ENCODE measurements around the gene FAM72D. TPM values are rescaled to one million over a fixed set of nuclear protein-coding genes. Genes with fewer than 3 reads are reported as not detected.
A peak's percentile ranks its signal among the peaks of the same experiment; 100 is the strongest.
"Not testable (repeated sequence)": the region's sequence is repeated elsewhere in the genome, so short reads cannot be mapped to it uniquely, and the experiment has no call there.

Gene FAM72D
- total RNA-seq, 3 donors from 2014 or later (not counting 1 experiment from before 2014, with no cell fraction given): 0.39 TPM; not detected in 2

DNA sequence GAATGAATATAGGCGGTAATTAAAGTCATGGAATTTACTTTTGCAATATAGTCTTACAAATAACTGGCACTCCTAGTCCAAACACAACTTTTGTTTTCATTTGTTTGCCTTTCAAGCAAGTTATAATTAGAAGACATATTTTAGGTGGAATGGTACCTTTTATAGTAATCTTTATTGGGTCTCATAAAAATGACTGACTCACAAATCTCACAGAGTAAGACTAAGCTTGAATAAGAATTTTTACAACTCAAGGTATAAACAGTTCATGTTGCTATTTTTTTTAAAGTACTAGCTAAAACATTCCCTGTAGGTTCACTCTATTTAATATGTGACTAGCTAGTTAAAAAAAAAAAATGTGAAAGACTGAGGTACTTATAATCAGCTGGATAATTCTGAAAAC lies 6.0 kb downstream of the FAM72D start:
- H3K4me3 ChIP-seq (ENCODE audit: low read length); DNase-seq; H3K27ac ChIP-seq (ENCODE audit: low read length); H3K4me3 Mint-ChIP-seq; H3K4me1 ChIP-seq (ENCODE audit: control insufficient read depth, insufficient read depth, low read length); H3K27ac Mint-ChIP-seq; ATAC-seq; H3K27me3 ChIP-seq (ENCODE audit: control insufficient read depth, insufficient read depth, low read length); H3K36me3 Mint-ChIP-seq; intact Hi-C loops (cut with micrococcal nuclease); H3K36me3 ChIP-seq (ENCODE audit: control insufficient read depth, insufficient read depth, low read length); H3K4me1 Mint-ChIP-seq; H3K27me3 Mint-ChIP-seq (ENCODE audit: low read depth in 2 of 2); H3K9me3 Mint-ChIP-seq; H3K9me3 ChIP-seq (ENCODE audit: control insufficient read depth, insufficient read depth, low read length): not testable (repeated sequence)
- no CpG with 5 or more reads among the region's 1 CpG for WGBS (ENCODE audit: insufficient coverage)

DNA sequence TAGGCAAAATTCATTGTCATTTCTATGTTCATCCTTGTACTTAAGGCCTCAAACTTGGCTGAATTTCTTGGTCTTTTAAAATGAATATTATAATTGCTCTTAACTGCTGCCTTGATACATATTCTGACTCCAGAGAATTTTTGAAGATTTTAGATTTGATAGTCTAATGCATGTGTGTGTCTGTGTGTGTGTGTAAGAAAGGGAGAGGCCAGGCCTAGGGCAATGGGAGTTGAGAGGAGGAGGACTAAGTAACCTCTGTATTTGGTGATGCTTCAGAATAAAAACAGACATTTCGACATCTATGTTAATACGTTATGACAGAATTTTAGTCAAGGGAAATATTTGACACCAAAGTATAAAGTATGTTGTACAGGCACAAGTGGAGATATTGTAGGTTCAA lies 7.5 kb downstream of the FAM72D start:
- H3K4me3 ChIP-seq (ENCODE audit: low read length); DNase-seq; H3K27ac ChIP-seq (ENCODE audit: low read length); H3K27me3 ChIP-seq (ENCODE audit: control insufficient read depth, insufficient read depth, low read length); H3K36me3 ChIP-seq (ENCODE audit: control insufficient read depth, insufficient read depth, low read length); intact Hi-C loops (cut with micrococcal nuclease); H3K27me3 Mint-ChIP-seq (ENCODE audit: low read depth in 2 of 2); H3K4me3 Mint-ChIP-seq; H3K27ac Mint-ChIP-seq; ATAC-seq; H3K9me3 ChIP-seq (ENCODE audit: control insufficient read depth, insufficient read depth, low read length); H3K36me3 Mint-ChIP-seq; H3K4me1 ChIP-seq (ENCODE audit: control insufficient read depth, insufficient read depth, low read length); H3K9me3 Mint-ChIP-seq; H3K4me1 Mint-ChIP-seq: not testable (repeated sequence)
- no CpG with 5 or more reads among the region's 2 CpGs for WGBS (ENCODE audit: insufficient coverage)

DNA sequence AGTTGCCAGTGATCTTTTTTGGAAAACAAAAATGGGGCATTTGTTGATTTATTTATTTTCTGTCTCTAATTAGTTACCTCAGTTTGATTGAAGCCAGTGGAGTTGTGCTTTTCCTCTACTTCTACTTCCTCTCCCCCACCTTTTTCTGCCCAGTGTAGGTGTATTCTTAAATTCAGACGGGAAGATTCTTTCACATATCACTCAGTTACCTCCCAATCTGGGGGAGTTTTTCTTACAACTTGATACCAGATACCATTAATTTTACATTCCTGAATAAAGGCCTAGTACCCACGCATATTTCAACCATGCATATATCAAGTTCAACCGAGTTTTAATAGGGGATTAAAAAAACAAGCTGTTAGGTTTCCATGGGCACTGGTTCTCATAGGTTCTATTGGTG lies 15.9 kb downstream of the FAM72D start:
- ATAC-seq; H3K4me3 Mint-ChIP-seq; H3K9me3 ChIP-seq (ENCODE audit: control insufficient read depth, insufficient read depth, low read length); H3K27ac ChIP-seq (ENCODE audit: low read length); H3K36me3 Mint-ChIP-seq; H3K27ac Mint-ChIP-seq; H3K27me3 ChIP-seq (ENCODE audit: control insufficient read depth, insufficient read depth, low read length); DNase-seq; H3K4me1 ChIP-seq (ENCODE audit: control insufficient read depth, insufficient read depth, low read length); H3K4me3 ChIP-seq (ENCODE audit: low read length); H3K27me3 Mint-ChIP-seq (ENCODE audit: low read depth in 2 of 2); H3K4me1 Mint-ChIP-seq; intact Hi-C loops (cut with micrococcal nuclease); H3K36me3 ChIP-seq (ENCODE audit: control insufficient read depth, insufficient read depth, low read length); H3K9me3 Mint-ChIP-seq: not testable (repeated sequence)
- no CpG with 5 or more reads among the region's 3 CpGs for WGBS (ENCODE audit: insufficient coverage)

DNA sequence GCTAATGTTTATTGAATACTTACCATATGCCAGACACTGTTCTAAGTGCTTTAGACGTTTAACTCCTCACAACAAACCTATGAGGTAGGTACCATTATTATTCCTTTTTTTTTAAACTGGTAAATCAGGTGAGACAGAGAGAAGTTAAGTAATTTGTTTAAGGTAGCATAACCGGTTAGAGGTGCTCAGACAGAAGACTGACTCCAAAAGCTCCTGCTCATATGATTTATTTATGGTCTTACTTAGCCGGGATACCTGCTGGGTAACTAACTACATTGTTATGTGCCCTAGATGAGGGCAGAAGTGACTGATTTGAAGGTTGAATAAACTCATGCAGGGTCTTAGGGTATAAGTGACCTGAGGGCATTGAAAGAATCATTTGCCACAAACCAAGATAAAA lies 16.9 kb downstream of the FAM72D start:
- WGBS (ENCODE audit: insufficient coverage): no CpG with 5 or more reads among the region's 3 CpGs
- H3K9me3 ChIP-seq (ENCODE audit: control insufficient read depth, insufficient read depth, low read length); H3K36me3 Mint-ChIP-seq; H3K27ac ChIP-seq (ENCODE audit: low read length); H3K4me3 Mint-ChIP-seq; intact Hi-C loops (cut with micrococcal nuclease); ATAC-seq; DNase-seq; H3K27ac Mint-ChIP-seq; H3K9me3 Mint-ChIP-seq; H3K27me3 Mint-ChIP-seq (ENCODE audit: low read depth in 2 of 2); H3K27me3 ChIP-seq (ENCODE audit: control insufficient read depth, insufficient read depth, low read length); H3K36me3 ChIP-seq (ENCODE audit: control insufficient read depth, insufficient read depth, low read length); H3K4me3 ChIP-seq (ENCODE audit: low read length); H3K4me1 Mint-ChIP-seq; H3K4me1 ChIP-seq (ENCODE audit: control insufficient read depth, insufficient read depth, low read length): not testable (repeated sequence)

DNA sequence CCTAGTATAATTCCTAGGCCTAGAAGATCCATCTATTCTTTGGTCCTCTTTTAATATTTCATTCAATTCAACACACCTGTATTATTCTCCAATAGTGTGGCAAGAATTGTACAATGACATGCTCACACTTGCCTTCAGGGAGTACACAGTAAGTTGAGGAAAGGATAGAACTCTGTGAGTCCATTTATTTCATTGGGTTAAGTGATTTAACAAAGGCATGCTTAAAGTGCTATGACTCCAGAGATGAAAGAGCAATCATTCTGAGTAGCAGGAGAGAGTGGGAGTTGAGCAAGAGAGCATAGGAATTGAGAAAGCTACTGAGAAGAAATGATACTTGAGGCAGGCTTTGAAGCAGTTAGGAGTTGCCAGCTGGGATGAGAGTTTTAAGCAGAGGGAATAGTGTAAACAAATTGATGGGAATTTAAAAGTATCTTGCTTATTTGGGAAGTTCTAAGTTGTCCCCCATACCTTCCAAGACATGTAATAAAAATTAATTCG lies 18.8 kb downstream of the FAM72D start:
- ATAC-seq; intact Hi-C loops (cut with micrococcal nuclease); H3K27ac ChIP-seq (ENCODE audit: low read length); H3K36me3 Mint-ChIP-seq; H3K9me3 Mint-ChIP-seq; H3K4me3 ChIP-seq (ENCODE audit: low read length); H3K4me1 ChIP-seq (ENCODE audit: control insufficient read depth, insufficient read depth, low read length); DNase-seq; H3K27me3 ChIP-seq (ENCODE audit: control insufficient read depth, insufficient read depth, low read length); H3K27me3 Mint-ChIP-seq (ENCODE audit: low read depth in 2 of 2); H3K9me3 ChIP-seq (ENCODE audit: control insufficient read depth, insufficient read depth, low read length); H3K36me3 ChIP-seq (ENCODE audit: control insufficient read depth, insufficient read depth, low read length); H3K27ac Mint-ChIP-seq; H3K4me1 Mint-ChIP-seq; H3K4me3 Mint-ChIP-seq: not testable (repeated sequence)
- WGBS (ENCODE audit: insufficient coverage): no CpG with 5 or more reads among the region's 1 CpG

DNA sequence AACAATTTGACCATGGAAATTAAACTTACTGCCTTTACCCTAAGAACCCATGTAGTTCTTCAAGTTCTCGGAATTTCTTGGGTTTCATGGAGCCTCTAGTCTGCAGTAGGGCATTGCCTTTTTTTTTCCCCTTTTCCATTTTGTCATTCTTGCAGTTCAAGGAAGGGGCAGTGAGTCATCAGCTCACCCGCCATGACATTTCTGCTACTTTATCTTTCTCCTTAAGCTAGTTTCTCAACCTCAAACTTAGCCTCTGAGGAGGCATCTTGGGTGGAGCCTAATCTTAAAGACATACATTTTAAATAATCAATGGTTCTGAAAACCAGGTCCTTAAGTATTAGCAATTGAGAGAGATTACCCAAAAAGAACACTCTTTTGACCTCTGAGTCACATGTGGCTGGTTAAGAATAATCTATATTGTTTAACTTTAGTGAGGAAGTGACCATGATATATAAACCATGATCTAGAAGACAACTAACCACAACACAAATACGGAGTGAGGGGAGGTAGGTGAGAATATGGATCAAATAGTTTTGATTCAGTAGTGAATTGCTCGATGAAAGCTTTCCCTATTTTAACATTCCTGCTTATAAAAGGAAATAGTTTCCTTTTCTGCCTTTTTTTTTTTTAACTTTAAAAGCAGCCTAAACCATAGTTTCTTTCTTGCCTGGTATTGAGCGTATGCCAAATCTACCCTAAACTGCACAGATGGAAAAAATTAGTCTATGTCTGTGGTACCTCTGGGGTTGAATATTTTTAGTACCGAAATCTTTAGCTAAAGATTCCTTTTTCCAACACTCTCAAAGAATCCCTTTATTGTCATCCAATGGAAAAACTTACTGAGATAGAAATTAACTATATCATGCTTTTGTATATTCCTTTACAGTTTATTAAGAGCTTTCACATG lies 20.1 kb downstream of the FAM72D start:
- H3K9me3 ChIP-seq (ENCODE audit: control insufficient read depth, insufficient read depth, low read length); H3K36me3 ChIP-seq (ENCODE audit: control insufficient read depth, insufficient read depth, low read length); H3K4me1 Mint-ChIP-seq; H3K4me1 ChIP-seq (ENCODE audit: control insufficient read depth, insufficient read depth, low read length); intact Hi-C loops (cut with micrococcal nuclease); H3K36me3 Mint-ChIP-seq; H3K4me3 ChIP-seq (ENCODE audit: low read length); ATAC-seq; DNase-seq; H3K4me3 Mint-ChIP-seq; H3K27ac Mint-ChIP-seq; H3K27ac ChIP-seq (ENCODE audit: low read length); H3K27me3 ChIP-seq (ENCODE audit: control insufficient read depth, insufficient read depth, low read length); H3K27me3 Mint-ChIP-seq (ENCODE audit: low read depth in 2 of 2); H3K9me3 Mint-ChIP-seq: not testable (repeated sequence)
- no CpG with 5 or more reads among the region's 6 CpGs for WGBS (ENCODE audit: insufficient coverage)

DNA sequence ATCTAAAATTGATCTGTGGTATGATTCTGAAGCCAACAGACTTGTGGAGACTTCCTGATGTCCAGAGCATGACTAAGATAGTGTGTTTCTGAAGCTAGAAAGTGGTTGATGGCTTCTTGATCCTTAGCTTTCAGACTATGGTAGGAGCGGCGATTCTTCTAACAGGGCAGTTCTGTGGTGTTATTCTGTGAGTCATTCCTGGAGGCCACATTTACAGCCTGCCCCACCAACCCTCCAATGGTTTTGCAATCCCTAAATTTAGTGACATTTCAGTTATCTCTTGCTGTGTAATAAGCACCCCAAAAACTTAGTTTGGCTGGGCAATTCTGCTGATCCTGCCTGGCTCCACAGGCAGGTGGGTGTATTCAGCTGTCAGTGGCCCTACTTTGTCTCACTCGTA lies 24.1 kb downstream of the FAM72D start:
- H3K36me3 Mint-ChIP-seq; H3K4me3 Mint-ChIP-seq; H3K36me3 ChIP-seq (ENCODE audit: control insufficient read depth, insufficient read depth, low read length); H3K9me3 Mint-ChIP-seq; H3K27ac ChIP-seq (ENCODE audit: low read length); DNase-seq; H3K27me3 Mint-ChIP-seq (ENCODE audit: low read depth in 2 of 2); H3K9me3 ChIP-seq (ENCODE audit: control insufficient read depth, insufficient read depth, low read length); H3K4me3 ChIP-seq (ENCODE audit: low read length); H3K27ac Mint-ChIP-seq; intact Hi-C loops (cut with micrococcal nuclease); H3K4me1 ChIP-seq (ENCODE audit: control insufficient read depth, insufficient read depth, low read length); H3K4me1 Mint-ChIP-seq; H3K27me3 ChIP-seq (ENCODE audit: control insufficient read depth, insufficient read depth, low read length): not testable (repeated sequence)
- no CpG with 5 or more reads among the region's 3 CpGs for WGBS (ENCODE audit: insufficient coverage)
- peak in 1 of 3 donors; percentile 27 for ATAC-seq

Data from natural killer cell (primary cell).